ENCODE measurements around the gene SIAH2. TPM values are rescaled to one million over a fixed set of nuclear protein-coding genes. Genes with fewer than 3 reads are reported as not detected.

The SIAH2 gene
- total RNA-seq, 6 donors from 2014 or later = 17.6 to 45.0 (median 31.7) TPM

DNA sequence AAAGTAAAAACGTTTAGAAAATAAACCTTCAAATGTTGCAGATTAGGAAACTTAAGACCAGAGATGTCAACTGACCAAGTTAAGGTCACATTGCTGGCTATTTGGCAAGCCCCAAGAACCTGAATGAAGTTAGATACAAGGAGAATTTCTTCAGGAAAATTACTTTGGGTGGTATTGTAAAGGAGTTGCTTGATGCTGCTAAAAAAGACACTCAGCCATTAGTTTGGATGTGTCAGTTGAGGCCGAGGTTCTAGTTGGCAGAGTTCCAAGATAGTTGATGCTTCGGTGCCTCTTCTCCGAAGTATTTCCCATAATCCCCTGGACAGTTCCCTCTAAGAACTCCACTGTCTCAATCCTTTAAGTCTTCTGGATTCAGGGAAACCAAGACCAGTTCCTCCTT, 24.3 kb downstream of the SIAH2 start:
- DNase-seq = no peak
- TF ChIP-seq, protein P1, sequence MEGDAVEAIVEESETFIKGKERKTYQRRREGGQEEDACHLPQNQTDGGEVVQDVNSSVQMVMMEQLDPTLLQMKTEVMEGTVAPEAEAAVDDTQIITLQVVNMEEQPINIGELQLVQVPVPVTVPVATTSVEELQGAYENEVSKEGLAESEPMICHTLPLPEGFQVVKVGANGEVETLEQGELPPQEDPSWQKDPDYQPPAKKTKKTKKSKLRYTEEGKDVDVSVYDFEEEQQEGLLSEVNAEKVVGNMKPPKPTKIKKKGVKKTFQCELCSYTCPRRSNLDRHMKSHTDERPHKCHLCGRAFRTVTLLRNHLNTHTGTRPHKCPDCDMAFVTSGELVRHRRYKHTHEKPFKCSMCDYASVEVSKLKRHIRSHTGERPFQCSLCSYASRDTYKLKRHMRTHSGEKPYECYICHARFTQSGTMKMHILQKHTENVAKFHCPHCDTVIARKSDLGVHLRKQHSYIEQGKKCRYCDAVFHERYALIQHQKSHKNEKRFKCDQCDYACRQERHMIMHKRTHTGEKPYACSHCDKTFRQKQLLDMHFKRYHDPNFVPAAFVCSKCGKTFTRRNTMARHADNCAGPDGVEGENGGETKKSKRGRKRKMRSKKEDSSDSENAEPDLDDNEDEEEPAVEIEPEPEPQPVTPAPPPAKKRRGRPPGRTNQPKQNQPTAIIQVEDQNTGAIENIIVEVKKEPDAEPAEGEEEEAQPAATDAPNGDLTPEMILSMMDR (IDR thresholded peaks at IDR 0.05) = no peak
- TF ChIP-seq POLR2AphosphoS5 (IDR thresholded peaks at IDR 0.05) (no peak), EP300 (IDR thresholded peaks at IDR 0.05) (no peak), POLR2A (IDR thresholded peaks at IDR 0.05) (no peak)
- Histone ChIP-seq H3K9me3 (no peaks in the 10 kb centered on the region), H3K27ac (peak overlapping the region in 1 of 4 donors; percentile 63), H3K36me3 (peaks cover 0 to 26% (median 9%) of the 10 kb centered on the region in 4 donors), H3K4me1 (peaks cover 8 to 18% (median 12%) of the 10 kb centered on the region in 4 donors), H3K27me3 (no peaks in the 10 kb centered on the region), H3K4me3 (no peak overlapping the region)
- no peak for ATAC-seq (ENCODE audit: low FRiP score in 2 of 2)
- 48 to 52% methylated on average over 4 of the region's 4 CpGs for WGBS, 2 donors

DNA sequence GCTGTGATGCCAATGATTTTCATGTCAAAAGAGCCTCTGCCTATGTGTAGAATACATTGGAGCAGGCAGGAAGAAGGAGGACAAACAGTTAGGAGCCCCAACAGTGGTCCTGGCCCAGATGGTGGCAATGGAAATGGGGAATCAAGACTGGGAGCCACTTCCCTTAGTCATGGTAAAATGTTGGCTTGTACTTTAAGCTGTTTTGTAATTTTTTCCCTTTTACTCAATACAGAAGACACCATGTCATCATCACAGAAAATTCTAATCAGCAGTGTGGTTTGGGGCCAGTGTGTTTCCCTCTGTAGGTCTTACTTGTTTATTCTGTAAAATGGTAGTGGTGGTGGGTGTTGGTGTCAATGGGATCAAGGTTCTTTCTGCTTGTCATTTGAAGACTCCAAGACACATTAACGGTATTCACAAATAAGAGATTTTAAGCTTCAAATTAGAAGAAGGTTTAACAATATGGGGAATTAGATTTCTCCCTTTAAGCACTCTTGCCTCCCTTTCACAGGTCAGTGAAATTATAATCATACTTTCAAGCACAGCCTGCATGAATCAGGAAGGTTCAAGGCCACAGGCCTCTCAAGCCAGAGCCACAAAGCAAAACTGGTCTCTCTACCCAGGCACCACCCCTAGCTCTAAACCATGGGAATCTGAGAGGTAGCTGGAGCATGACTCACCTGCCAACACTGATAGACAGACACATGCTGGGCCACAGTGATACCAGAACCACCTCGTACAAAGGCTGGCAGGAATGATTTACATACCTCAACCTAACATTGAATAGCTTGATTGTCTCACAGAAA, 24.9 kb downstream of the SIAH2 start:
- Histone ChIP-seq H3K36me3 (peaks cover 0 to 26% (median 9%) of the 10 kb centered on the region in 4 donors), H3K9me3 (no peaks in the 10 kb centered on the region), H3K27ac (peak overlapping the region in 1 of 4 donors; percentile 63), H3K4me1 (peaks cover 4 to 14% (median 12%) of the 10 kb centered on the region in 4 donors), H3K4me3 (no peak overlapping the region), H3K27me3 (no peaks in the 10 kb centered on the region)
- WGBS, 2 donors = 88 to 96% methylated on average over 2 of the region's 2 CpGs
- ATAC-seq (ENCODE audit: low FRiP score in 2 of 2) (peak; percentile 57 to 65), DNase-seq (no peak)
- no peak for TF ChIP-seq POLR2A (IDR thresholded peaks at IDR 0.05)
- TF ChIP-seq, protein P1 (IDR thresholded peaks at IDR 0.05) = no peak
- TF ChIP-seq POLR2AphosphoS5 (IDR thresholded peaks at IDR 0.05) = no peak
- no peak for TF ChIP-seq EP300 (IDR thresholded peaks at IDR 0.05)

DNA sequence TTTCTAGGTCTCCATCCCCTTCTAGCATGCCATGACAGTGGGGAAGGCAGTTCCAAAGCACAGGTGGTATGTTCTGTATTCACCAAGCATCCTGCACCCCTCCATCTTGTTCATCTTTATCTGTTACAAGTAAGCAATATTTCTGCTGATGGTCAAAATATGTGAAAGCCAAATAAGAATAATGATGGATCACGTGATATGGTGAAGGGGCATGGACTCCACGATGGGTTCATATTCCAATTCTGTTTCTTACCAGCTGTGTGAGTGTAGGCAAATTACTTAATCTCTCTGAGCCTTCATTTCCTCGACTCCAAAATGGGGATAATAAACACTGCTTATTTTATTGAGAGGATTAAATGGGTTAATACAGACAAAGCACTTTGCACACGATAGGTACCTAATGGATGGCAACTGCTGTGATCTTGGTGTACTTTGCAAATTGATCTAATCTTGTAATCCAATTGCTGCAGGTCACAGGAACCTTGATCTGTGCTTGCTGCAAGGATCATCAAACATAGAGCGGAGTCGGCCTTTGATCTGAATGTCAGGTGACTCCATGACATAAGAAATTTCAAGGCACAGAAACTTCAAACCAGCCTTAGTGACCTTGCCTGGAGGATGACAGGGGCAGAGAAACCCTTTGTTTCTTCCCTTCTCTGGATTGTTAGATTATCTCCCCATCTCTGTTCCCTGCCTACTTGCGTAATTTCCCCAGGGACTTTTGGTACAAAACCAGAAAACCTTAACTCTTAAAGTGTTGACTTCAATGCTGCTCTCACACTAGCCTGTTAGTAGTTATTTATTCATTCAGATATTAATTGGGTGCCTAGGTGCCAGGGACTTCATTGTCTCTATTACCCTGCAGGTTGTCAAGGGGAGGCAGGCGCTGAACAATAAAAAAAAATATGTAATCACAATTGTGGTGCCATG, 25.8 kb downstream of the SIAH2 start:
- H3K27ac ChIP-seq = peak overlapping the region in 1 of 4 donors; percentile 63
- peak in 1 of 2 donors; percentile 39 for ATAC-seq (ENCODE audit: low FRiP score in 2 of 2)
- H3K4me1 ChIP-seq = peaks cover 4 to 14% (median 12%) of the 10 kb centered on the region in 4 donors
- TF ChIP-seq POLR2A (IDR thresholded peaks at IDR 0.05) (no peak), EP300 (IDR thresholded peaks at IDR 0.05) (no peak), POLR2AphosphoS5 (IDR thresholded peaks at IDR 0.05) (no peak)
- TF ChIP-seq, protein P1 (IDR thresholded peaks at IDR 0.05) = no peak
- WGBS, 2 donors = 73 to 78% methylated on average over 8 of the region's 8 CpGs
- no peak for DNase-seq
- no peaks in the 10 kb centered on the region for H3K9me3 ChIP-seq
- H3K4me3 ChIP-seq = no peak overlapping the region
- no peaks in the 10 kb centered on the region for H3K27me3 ChIP-seq
- peaks cover 0 to 22% (median 7%) of the 10 kb centered on the region in 4 donors for H3K36me3 ChIP-seq

DNA sequence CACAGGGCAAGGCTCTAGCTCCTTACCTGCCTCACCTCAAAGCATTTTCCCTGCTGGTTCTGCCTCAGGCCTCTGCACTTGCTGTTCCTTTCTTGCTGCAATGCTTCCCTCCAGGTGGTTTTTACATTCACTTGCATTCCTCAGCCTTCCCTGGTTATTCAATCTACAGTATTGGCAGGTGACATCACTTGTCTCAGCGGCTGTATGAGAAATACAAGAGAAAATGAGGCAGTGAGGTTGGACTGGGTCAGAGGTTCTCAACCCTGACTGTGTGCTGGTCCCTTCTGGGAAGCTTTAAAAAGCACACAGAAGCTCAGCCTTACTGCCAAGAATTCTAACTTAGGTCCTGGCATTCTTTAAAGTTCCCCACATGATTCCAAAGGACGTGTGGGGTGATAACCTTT, 26.7 kb downstream of the SIAH2 start:
- no peak for DNase-seq

More for the DNA sequence above, 26.7 kb downstream of the SIAH2 start:
- no peak for ATAC-seq (ENCODE audit: low FRiP score in 2 of 2)
- H3K27ac ChIP-seq = no peak overlapping the region
- H3K9me3 ChIP-seq = no peaks in the 10 kb centered on the region
- H3K4me3 ChIP-seq = no peak overlapping the region
- peaks cover 4 to 14% (median 12%) of the 10 kb centered on the region in 4 donors for H3K4me1 ChIP-seq
- no peaks in the 10 kb centered on the region for H3K27me3 ChIP-seq
- peaks cover 0 to 14% (median 3%) of the 10 kb centered on the region in 4 donors for H3K36me3 ChIP-seq
- WGBS, 2 donors = 68 to 70% methylated on average over 2 of the region's 2 CpGs
- TF ChIP-seq, protein P1 (IDR thresholded peaks at IDR 0.05) = no peak
- TF ChIP-seq EP300 (IDR thresholded peaks at IDR 0.05) (no peak), POLR2A (IDR thresholded peaks at IDR 0.05) (no peak), POLR2AphosphoS5 (IDR thresholded peaks at IDR 0.05) (no peak)
